Kidney epithelial cell (primary cell): ENCODE data around the gene VTI1A. TPM values are rescaled to one million over a fixed set of nuclear protein-coding genes. Genes with fewer than 3 reads are reported as not detected.

Experiments used
- DNase-seq: peaks from one replicate; pipeline ENCODE4 v3.0.0-alpha.2; 2010; ENCODE audit warnings: low read depth
- H3K27me3 ChIP-seq: 2 replicates; pipeline ENCODE4 v1.6.0; 2011; ENCODE audit warnings: low read length; ENCODE audit not compliant: control insufficient read depth, insufficient read depth
- H3K36me3 ChIP-seq: 2 replicates; pipeline ENCODE4 v1.5.1; 2011; ENCODE audit warnings: low read length; ENCODE audit not compliant: control insufficient read depth, insufficient read depth
- H3K4me3 ChIP-seq: 2 replicates; pipeline ENCODE4 v1.5.1; 2011; ENCODE audit warnings: low read depth, mild to moderate bottlenecking, control low read depth, low read length
- CTCF ChIP-seq: IDR thresholded peaks from 2 replicates; pipeline ENCODE4 v1.5.1; 2011; ENCODE audit warnings: mild to moderate bottlenecking, moderate library complexity, low read length, control low read depth, inconsistent platforms; ENCODE audit not compliant: insufficient read depth, poor library complexity, severe bottlenecking
- total RNA-seq: library from RNA; depleted of rRNA; stranded (reverse); fragments of >200 nt; gene quantifications from 2 replicates; pipeline ENCODE4 v1.2.3, GENCODE V29; 2015

VTI1A gene
- total RNA-seq, 1 donor from 2014 or later, result 45.7 TPM

GRCh38 chr10:112779025-112779770 is 332.2 kb downstream of the VTI1A start:
- Histone ChIP-seq H3K27me3 (no peaks in the 10 kb centered on the region), H3K36me3 (no peaks in the 10 kb centered on the region), H3K4me3 (no peak overlapping the region)
- DNase-seq, result no peak
- TF ChIP-seq CTCF, result no peak

GRCh38 chr10:112782200-112782907 is 335.3 kb downstream of the VTI1A start:
- no peak for DNase-seq
- H3K4me3 ChIP-seq, result no peak overlapping the region
- H3K36me3 ChIP-seq, result no peaks in the 10 kb centered on the region
- no peaks in the 10 kb centered on the region for H3K27me3 ChIP-seq
- TF ChIP-seq CTCF, result no peak

GRCh38 chr10:112783351-112784021 is 336.5 kb downstream of the VTI1A start:
- H3K27me3 ChIP-seq, result no peaks in the 10 kb centered on the region
- H3K4me3 ChIP-seq, result no peak overlapping the region
- DNase-seq, result no peak
- no peak for TF ChIP-seq CTCF
- no peaks in the 10 kb centered on the region for H3K36me3 ChIP-seq

- Histone ChIP-seq H3K36me3 (no peaks in the 10 kb centered on the region), H3K4me3 (no peak overlapping the region), H3K27me3 (no peaks in the 10 kb centered on the region)
- no peak for TF ChIP-seq CTCF
- no peak for DNase-seq
Measured at GRCh38 chr10:112784022-112784461, 337.0 kb downstream of the VTI1A start.

- no peak for TF ChIP-seq CTCF
- Histone ChIP-seq H3K4me3 (no peak overlapping the region), H3K27me3 (no peaks in the 10 kb centered on the region), H3K36me3 (no peaks in the 10 kb centered on the region)
- DNase-seq, result no peak
Measured at GRCh38 chr10:112785089-112785488, 338.1 kb downstream of the VTI1A start.
